H9 (cell line): ENCODE results near the gene TCAF1. TPM values are rescaled to one million over a fixed set of nuclear protein-coding genes. Genes with fewer than 3 reads are reported as not detected.
"Not testable (repeated sequence)": the region's sequence is repeated elsewhere in the genome, so short reads cannot be mapped to it uniquely, and the experiment has no call there.

Experiments
- DNase-seq: peaks from one replicate; pipeline ENCODE4 v3.0.0-alpha.2; 2017
- H2AFZ ChIP-seq: one replicate; pipeline ENCODE4 v1.6.1; 2013; ENCODE audit warnings: mild to moderate bottlenecking, low read length, control low read depth, moderate library complexity
- H2AK5ac ChIP-seq: 2 replicates; pipeline ENCODE4 v1.6.1; 2013; ENCODE audit warnings: low read length, control low read depth, mixed read lengths; ENCODE audit not compliant: insufficient read length
- H2BK120ac ChIP-seq: one replicate; pipeline ENCODE4 v1.6.1; 2013; ENCODE audit warnings: low read depth, mild to moderate bottlenecking, low read length, control low read depth, inconsistent platforms; ENCODE audit not compliant: poor library complexity, severe bottlenecking
- H2BK12ac ChIP-seq: 2 replicates; pipeline ENCODE4 v1.6.1; 2013; ENCODE audit warnings: low read length, control low read depth, mixed read lengths, low read depth; ENCODE audit not compliant: insufficient read length
- H2BK15ac ChIP-seq: 2 replicates; pipeline ENCODE4 v1.6.1; 2013; ENCODE audit warnings: low read depth, low read length, control low read depth
- H2BK20ac ChIP-seq: one replicate; pipeline ENCODE4 v1.6.1; 2013; ENCODE audit warnings: low read depth, mild to moderate bottlenecking, low read length, control low read depth, inconsistent platforms; ENCODE audit not compliant: poor library complexity, severe bottlenecking
- H2BK5ac ChIP-seq: 2 replicates; pipeline ENCODE4 v1.6.1; 2013; ENCODE audit warnings: low read length, control low read depth, mixed read lengths; ENCODE audit not compliant: insufficient read length
- H3K14ac ChIP-seq: 2 replicates; pipeline ENCODE4 v1.6.1; 2013; ENCODE audit warnings: low read length, control low read depth; ENCODE audit not compliant: insufficient read depth
- H3K18ac ChIP-seq: 2 replicates; pipeline ENCODE4 v1.6.1; 2013; ENCODE audit warnings: low read depth, mild to moderate bottlenecking, mixed read lengths, low read length, control low read depth; ENCODE audit not compliant: insufficient read length
- H3K23ac ChIP-seq: 2 replicates; pipeline ENCODE4 v1.6.1; 2013; ENCODE audit warnings: low read length, control low read depth, mixed read lengths, low read depth; ENCODE audit not compliant: insufficient read length
- H3K23me2 ChIP-seq: 2 replicates; pipeline ENCODE4 v1.6.1; 2013; ENCODE audit warnings: low read depth, mild to moderate bottlenecking, mixed read lengths, low read length, control low read depth; ENCODE audit not compliant: insufficient read length, poor library complexity, severe bottlenecking
- H3K27ac ChIP-seq: 2 replicates; pipeline ENCODE4 v1.5.1; 2013; ENCODE audit warnings: low read length, control low read depth, mixed read lengths, low read depth; ENCODE audit not compliant: insufficient read length
- H3K27me3 ChIP-seq: 2 replicates; pipeline ENCODE4 v1.6.1; 2013; ENCODE audit warnings: low read length, control low read depth, inconsistent platforms; ENCODE audit not compliant: insufficient read depth
- H3K4ac ChIP-seq: 2 replicates; pipeline ENCODE4 v1.6.1; 2013; ENCODE audit warnings: low read depth, mild to moderate bottlenecking, control low read depth, inconsistent platforms, low read length, moderate library complexity
- H3K4me1 ChIP-seq: 2 replicates; pipeline ENCODE4 v1.6.1; 2013; ENCODE audit warnings: low read length, control low read depth, inconsistent platforms; ENCODE audit not compliant: insufficient read depth
- H3K4me2 ChIP-seq: 2 replicates; pipeline ENCODE4 v1.6.1; 2013; ENCODE audit warnings: low read length, control low read depth, mixed read lengths; ENCODE audit not compliant: insufficient read length, insufficient read depth
- H3K56ac ChIP-seq: 2 replicates; pipeline ENCODE4 v1.6.1; 2013; ENCODE audit warnings: low read depth, mild to moderate bottlenecking, mixed read lengths, low read length, control low read depth; ENCODE audit not compliant: insufficient read length
- H3K79me1 ChIP-seq: 2 replicates; pipeline ENCODE4 v1.6.1; 2013; ENCODE audit warnings: low read depth, mild to moderate bottlenecking, moderate library complexity, low read length, control low read depth, inconsistent platforms; ENCODE audit not compliant: insufficient read depth, poor library complexity, severe bottlenecking
- H3K79me2 ChIP-seq: 2 replicates; pipeline ENCODE4 v1.6.1; 2013; ENCODE audit warnings: low read length, control low read depth, inconsistent platforms; ENCODE audit not compliant: insufficient read depth
- H3K9ac ChIP-seq: 2 replicates; pipeline ENCODE4 v1.6.1; 2013; ENCODE audit warnings: low read length, control low read depth, mixed read lengths; ENCODE audit not compliant: insufficient read length; ENCODE audit errors: extremely low read depth
- H3K9me3 ChIP-seq: one replicate; pipeline ENCODE4 v1.6.1; 2013; ENCODE audit warnings: low read depth, low read length, inconsistent platforms; ENCODE audit not compliant: control insufficient read depth
- H3T11ph ChIP-seq: one replicate; pipeline ENCODE4 v1.6.1; 2013; ENCODE audit warnings: mild to moderate bottlenecking, low read length, control low read depth, inconsistent platforms
- H4K20me1 ChIP-seq: one replicate; pipeline ENCODE4 v1.6.1; 2013; ENCODE audit not compliant: control insufficient read depth, insufficient read length, insufficient read depth
- H4K5ac ChIP-seq: 2 replicates; pipeline ENCODE4 v1.6.1; 2013; ENCODE audit warnings: low read depth, mild to moderate bottlenecking, mixed read lengths, low read length, control low read depth; ENCODE audit not compliant: insufficient read length
- H4K8ac ChIP-seq: replicated peaks from 2 replicates; pipeline ENCODE4 v1.6.1; 2013; ENCODE audit warnings: low read length, control low read depth, mixed read lengths, low read depth; ENCODE audit not compliant: insufficient read length
- H4K91ac ChIP-seq: 2 replicates; pipeline ENCODE4 v1.6.1; 2013; ENCODE audit warnings: low read depth, mild to moderate bottlenecking, moderate library complexity, mixed read lengths, low read length, control low read depth; ENCODE audit not compliant: insufficient read length
- H3K27ac Mint-ChIP-seq, 3 experiments: 2 replicates in 2 of 3; 3 replicates in 1 of 3; pipeline ENCODE4 v1.8.0; 2020 to 2021; ENCODE audit warnings: mixed read lengths in 3 of 3, mild to moderate bottlenecking in 1 of 3, moderate library complexity in 1 of 3
- H3K27me3 Mint-ChIP-seq: 2 replicates; pipeline ENCODE4 v1.8.0; 2021; ENCODE audit warnings: low read depth, mild to moderate bottlenecking, moderate library complexity, mixed read lengths
- H3K36me3 Mint-ChIP-seq, 3 experiments: 2 replicates in 2 of 3; 3 replicates in 1 of 3; pipeline ENCODE4 v1.8.0; 2020 to 2021; ENCODE audit warnings: low read depth in 3 of 3, mixed read lengths in 3 of 3; ENCODE audit not compliant: insufficient read depth in 1 of 3
- H3K4me1 Mint-ChIP-seq, 2 experiments: 2 replicates each; pipeline ENCODE4 v1.8.0; 2020; ENCODE audit warnings: mixed read lengths in 2 of 2
- H3K4me3 Mint-ChIP-seq, 2 experiments: 2 replicates in 1 of 2; 3 replicates in 1 of 2; pipeline ENCODE4 v1.8.0; 2020 to 2021; ENCODE audit warnings: mild to moderate bottlenecking in 2 of 2, mixed read lengths in 2 of 2, moderate library complexity in 1 of 2
- H3K9me3 Mint-ChIP-seq, 2 experiments: 2 replicates in 1 of 2; 3 replicates in 1 of 2; pipeline ENCODE4 v1.8.0; 2020; ENCODE audit warnings: mild to moderate bottlenecking in 2 of 2, mixed read lengths in 2 of 2, moderate library complexity in 1 of 2
- WGBS: extraction: QIAGEN DNeasy Blood & Tissue Kit; methylation state at CpG from one replicate; pipeline ENCODE4 v1.1.7; 2013; ENCODE audit warnings: missing lambda C conversion rate, low lambda C conversion rate, mixed read lengths; ENCODE audit not compliant: insufficient read length; ENCODE audit errors: extremely low coverage; 5-methylcytosine and 5-hydroxymethylcytosine counted together
- total RNA-seq: library from RNA; stranded (reverse); gene quantifications from 2 replicates; pipeline ENCODE4 v1.2.1, GENCODE V29; 2021

TCAF1 gene
- total RNA-seq, 1 experiment from 2014 or later = 46.8 TPM

- H3K18ac ChIP-seq, H3K27ac ChIP-seq, H4K91ac ChIP-seq, H2AFZ ChIP-seq, H4K8ac ChIP-seq, H3T11ph ChIP-seq, H2BK5ac ChIP-seq, H2BK12ac ChIP-seq, H3K56ac ChIP-seq, H3K79me2 ChIP-seq, H4K20me1 ChIP-seq, H3K4me1 Mint-ChIP-seq, H2BK120ac ChIP-seq, H3K27me3 ChIP-seq, H3K14ac ChIP-seq, H3K79me1 ChIP-seq, H2BK15ac ChIP-seq, H3K9me3 ChIP-seq, H3K36me3 Mint-ChIP-seq, H3K4ac ChIP-seq, H3K4me1 ChIP-seq, H2AK5ac ChIP-seq, H3K9me3 Mint-ChIP-seq, H3K9ac ChIP-seq, DNase-seq, H4K5ac ChIP-seq, H3K23me2 ChIP-seq, H3K27ac Mint-ChIP-seq, H3K27me3 Mint-ChIP-seq, H3K23ac ChIP-seq, H3K4me3 Mint-ChIP-seq, H3K4me2 ChIP-seq, H2BK20ac ChIP-seq: not testable (repeated sequence)
- WGBS = no CpG with 5 or more reads among the region's 17 CpGs
Measured at GRCh38 chr7:143836088-143836487, 65.9 kb downstream of the TCAF1 start.

- not testable (repeated sequence) for H3K36me3 Mint-ChIP-seq, H3K14ac ChIP-seq, H3K18ac ChIP-seq, H2BK12ac ChIP-seq, DNase-seq, H2BK5ac ChIP-seq, H3K56ac ChIP-seq, H2BK20ac ChIP-seq, H4K20me1 ChIP-seq, H3K4me3 Mint-ChIP-seq, H3K79me1 ChIP-seq, H2BK120ac ChIP-seq, H3K9me3 Mint-ChIP-seq, H3T11ph ChIP-seq, H3K23ac ChIP-seq, H3K27ac ChIP-seq, H3K4me1 Mint-ChIP-seq, H3K23me2 ChIP-seq, H3K9ac ChIP-seq, H3K4ac ChIP-seq, H3K79me2 ChIP-seq, H3K27me3 ChIP-seq, H3K27me3 Mint-ChIP-seq, H2BK15ac ChIP-seq, H3K27ac Mint-ChIP-seq, H2AFZ ChIP-seq, H4K91ac ChIP-seq, H2AK5ac ChIP-seq, H4K8ac ChIP-seq, H4K5ac ChIP-seq, H3K4me2 ChIP-seq, H3K4me1 ChIP-seq, H3K9me3 ChIP-seq
- no CpG with 5 or more reads among the region's 5 CpGs for WGBS
Measured at GRCh38 chr7:143826578-143826977, 75.4 kb downstream of the TCAF1 start.
